OCI-LY7 (cell line): ENCODE measurements around the gene GPC4. TPM values are rescaled to one million over a fixed set of nuclear protein-coding genes. Genes with fewer than 3 reads are reported as not detected.

Experiments
- BruUV-seq: library from RNA; stranded (reverse); fragments of 400-500 nt; replicated peaks from 2 replicates; lab custom pipeline; 2021; lab: Mats Ljungman, UMichigan
- CTCF ChIA-PET: fragments of 300-600 bp; sonication (Branson Sonifier 250); formaldehyde crosslinking; loops from one replicate; lab custom pipeline; 2022; ENCODE audit warnings: antibody characterized with exemption; ENCODE audit not compliant: unreplicated experiment; lab: Charles Lee
- POLR2A ChIA-PET: fragments of 300-600 bp; sonication (Branson Sonifier 250); formaldehyde crosslinking; loops from one replicate; lab custom pipeline; 2022; ENCODE audit warnings: antibody characterized with exemption; lab: Charles Lee
- DNase-seq: peaks from one replicate; pipeline ENCODE4 v3.0.0-alpha.2; 2015; ENCODE audit warnings: low spot score
- H2AFZ ChIP-seq: fragments of 200-600 bp; sonication (generic), shearing (Covaris generic); 2 replicates; pipeline ENCODE4 v1.6.1; 2014; ENCODE audit warnings: mild to moderate bottlenecking, antibody characterized with exemption, low read length, moderate library complexity
- H3K27ac ChIP-seq: fragments of 200-600 bp; sonication (generic); 2 replicates; pipeline ENCODE4 v1.5.1; 2014; ENCODE audit warnings: mixed run types, low read depth, mild to moderate bottlenecking, moderate library complexity, low read length, inconsistent platforms; ENCODE audit not compliant: poor library complexity, severe bottlenecking
- H3K36me3 ChIP-seq: fragments of 200-600 bp; sonication (generic); 2 replicates; pipeline ENCODE4 v1.6.1; 2014; ENCODE audit warnings: mild to moderate bottlenecking, antibody characterized with exemption, low read length, moderate library complexity, mixed read lengths; ENCODE audit not compliant: insufficient read depth
- H3K4me1 ChIP-seq: fragments of 200-600 bp; sonication (generic); 2 replicates; pipeline ENCODE4 v1.5.1; 2014; ENCODE audit warnings: mild to moderate bottlenecking, low read length; ENCODE audit not compliant: insufficient read depth, poor library complexity, severe bottlenecking
- H3K4me2 ChIP-seq: fragments of 200-600 bp; sonication (generic); 2 replicates; pipeline ENCODE4 v1.6.1; 2014; ENCODE audit warnings: mild to moderate bottlenecking, low read length
- H3K4me3 ChIP-seq: fragments of 200-600 bp; sonication (generic); 2 replicates; pipeline ENCODE4 v1.5.1; 2014; ENCODE audit warnings: mild to moderate bottlenecking, low read depth, low read length; ENCODE audit not compliant: poor library complexity, severe bottlenecking
- H3K79me2 ChIP-seq: fragments of 200-600 bp; sonication (generic); 2 replicates; pipeline ENCODE4 v1.6.1; 2016; ENCODE audit warnings: low read depth, mild to moderate bottlenecking, low read length, moderate library complexity, mixed read lengths; ENCODE audit not compliant: insufficient read depth
- H3K9me2 ChIP-seq: fragments of 200-600 bp; sonication (generic); 2 replicates; pipeline ENCODE4 v1.6.1; 2016; ENCODE audit warnings: mild to moderate bottlenecking, low read length, mixed read lengths; ENCODE audit not compliant: insufficient read depth
- H3K9me3 ChIP-seq: fragments of 200-600 bp; sonication (generic); 2 replicates; pipeline ENCODE4 v1.6.1; 2014; ENCODE audit warnings: mild to moderate bottlenecking, mixed run types, low read length, mixed read lengths
- H4K20me1 ChIP-seq: fragments of 200-600 bp; sonication (generic); 2 replicates; pipeline ENCODE4 v1.6.1; 2014; ENCODE audit warnings: mild to moderate bottlenecking, antibody characterized with exemption, low read length, moderate library complexity, mixed read lengths; ENCODE audit not compliant: insufficient read depth
- CTCF ChIP-seq: fragments of 200-600 bp; sonication (generic); conservative IDR thresholded peaks from 2 replicates; pipeline ENCODE4 v1.5.1; 2014; ENCODE audit warnings: mild to moderate bottlenecking, antibody characterized with exemption, low read length, moderate library complexity, mixed read lengths
- EZH2phosphoT487 ChIP-seq: fragments of 200-600 bp; sonication (generic); IDR thresholded peaks from 2 replicates; pipeline ENCODE4 v1.6.1; 2018; ENCODE audit warnings: low read depth, borderline replicate concordance, mild to moderate bottlenecking, mixed run types, antibody characterized with exemption, low read length, moderate library complexity, mixed read lengths
- intact Hi-C: fragments of 100-400 bp; cut with micrococcal nuclease; formaldehyde crosslinking; loops from one replicate; pipeline ENCODE4 v1.10.0; 2022; ENCODE audit not compliant: unreplicated experiment
- total RNA-seq, 2 experiments: library from RNA; depleted of rRNA in 1 of 2; stranded (reverse); fragments of >200 nt in 1 of 2; shearing (Covaris generic) in 1 of 2; gene quantifications; 2 replicates each; pipeline ENCODE4 v1.2.3, GENCODE V29; 2014 to 2022

The GPC4 gene
- total RNA-seq, 2 experiments from 2014 or later, result not detected

GRCh38 chrX:133402830-133403625, 12.3 kb downstream of the GPC4 start:
- Histone ChIP-seq H3K4me3 (no peak overlapping the region), H3K4me2 (no peak overlapping the region), H3K27ac (no peak overlapping the region), H3K9me3 (no peaks in the 10 kb centered on the region), H2AFZ (no peak overlapping the region), H3K79me2 (no peaks in the 10 kb centered on the region), H3K36me3 (no peaks in the 10 kb centered on the region), H3K9me2 (no peaks in the 10 kb centered on the region), H4K20me1 (no peaks in the 10 kb centered on the region), H3K4me1 (no peaks in the 10 kb centered on the region)
- CTCF ChIA-PET, result no interaction called here
- TF ChIP-seq EZH2phosphoT487, result no peak
- TF ChIP-seq CTCF, result no peak
- DNase-seq, result no peak
- POLR2A ChIA-PET, result interaction anchor here (0.7 kb wide), 1 partner anchor 98 kb away, joined by 3 read pairs; no protein-coding TSS in a partner anchor
- intact Hi-C loops, result no loop called here
- no TSS peak for BruUV-seq

DNA sequence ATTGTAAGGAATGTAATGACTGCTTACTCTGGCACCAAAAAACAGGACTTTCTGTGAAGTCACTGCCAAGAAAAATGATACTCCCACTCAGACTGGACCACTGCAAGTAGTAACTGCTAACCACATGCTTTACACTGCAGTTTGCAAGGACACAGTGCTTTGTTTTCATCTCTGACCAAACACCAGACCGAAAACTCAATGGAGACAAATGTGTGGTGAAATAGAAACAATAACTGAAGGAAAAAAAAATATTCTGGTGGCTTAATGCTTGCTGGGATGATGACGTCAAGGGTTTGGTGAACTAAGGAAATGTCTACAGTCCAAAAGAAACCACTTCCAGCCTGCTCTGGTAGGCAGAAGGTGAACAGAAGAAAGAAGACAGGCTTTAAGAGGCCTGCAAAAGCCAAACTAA, 13.2 kb downstream of the GPC4 start:
- H3K4me2 ChIP-seq, result no peak overlapping the region
- H3K36me3 ChIP-seq, result no peaks in the 10 kb centered on the region
- POLR2A ChIA-PET, result interaction anchor here (0.7 kb wide), 1 partner anchor 97 kb away, joined by 3 read pairs; no protein-coding TSS in a partner anchor
- no peak for DNase-seq
- no peaks in the 10 kb centered on the region for H3K79me2 ChIP-seq
- CTCF ChIA-PET, result no interaction called here
- BruUV-seq, result no TSS peak
- no peak overlapping the region for H3K4me3 ChIP-seq
- no peaks in the 10 kb centered on the region for H3K4me1 ChIP-seq
- no peaks in the 10 kb centered on the region for H3K9me3 ChIP-seq
- H4K20me1 ChIP-seq, result no peaks in the 10 kb centered on the region
- intact Hi-C loops, result no loop called here
- H3K9me2 ChIP-seq, result no peaks in the 10 kb centered on the region
- TF ChIP-seq EZH2phosphoT487 (no peak), CTCF (no peak)
- H3K27ac ChIP-seq, result no peak overlapping the region
- no peak overlapping the region for H2AFZ ChIP-seq

DNA sequence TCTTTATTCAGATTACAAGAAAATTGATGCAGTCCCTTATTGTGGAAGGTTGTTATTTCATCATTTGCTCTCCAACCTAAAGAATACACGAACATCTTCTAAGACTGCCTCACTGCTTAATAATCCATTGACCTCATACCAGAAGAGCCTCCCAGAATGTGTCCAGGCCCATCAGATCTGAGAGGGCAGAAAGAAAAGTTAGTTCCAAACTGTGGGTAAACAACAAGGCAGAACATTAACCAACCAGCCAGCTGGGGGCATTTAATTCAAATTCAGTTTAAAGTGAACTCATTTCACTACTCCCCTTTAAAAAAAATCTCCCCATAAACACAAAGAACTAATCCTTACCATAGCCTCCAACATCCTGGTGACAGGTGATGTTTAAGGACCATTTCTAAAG, 13.8 kb downstream of the GPC4 start:
- Histone ChIP-seq H3K9me3 (no peaks in the 10 kb centered on the region), H2AFZ (no peak overlapping the region), H3K79me2 (no peaks in the 10 kb centered on the region), H4K20me1 (no peaks in the 10 kb centered on the region), H3K4me3 (no peak overlapping the region), H3K9me2 (no peaks in the 10 kb centered on the region), H3K36me3 (no peaks in the 10 kb centered on the region), H3K27ac (no peak overlapping the region), H3K4me1 (no peaks in the 10 kb centered on the region), H3K4me2 (no peak overlapping the region)
- no TSS peak for BruUV-seq
- no peak for TF ChIP-seq EZH2phosphoT487
- no peak for TF ChIP-seq CTCF
- CTCF ChIA-PET, result no interaction called here
- intact Hi-C loops, result no loop called here
- POLR2A ChIA-PET, result no interaction called here
- DNase-seq, result no peak
